Muscle of leg (tissue), 11 donors: ENCODE results near the gene FBP2. TPM values are rescaled to one million over a fixed set of nuclear protein-coding genes. Genes with fewer than 3 reads are reported as not detected.

Source experiments
- DNase-seq: peaks from one replicate; pipeline ENCODE4 v3.0.0; 2013
- H3K27ac ChIP-seq: one replicate; pipeline ENCODE4 v1.5.1; 2013; ENCODE audit warnings: mild to moderate bottlenecking, low read length, control low read depth
- H3K27me3 ChIP-seq: one replicate; pipeline ENCODE4 v1.6.1; 2013; ENCODE audit warnings: low read length; ENCODE audit not compliant: control insufficient read depth, insufficient read depth
- H3K36me3 ChIP-seq: one replicate; pipeline ENCODE4 v1.6.1; 2013; ENCODE audit warnings: low read length; ENCODE audit not compliant: control insufficient read depth, insufficient read depth
- H3K4me1 ChIP-seq: one replicate; pipeline ENCODE4 v1.6.1; 2013; ENCODE audit warnings: low read length; ENCODE audit not compliant: control insufficient read depth, insufficient read depth
- H3K4me3 ChIP-seq: one replicate; pipeline ENCODE4 v1.5.1; 2013; ENCODE audit warnings: low read length, control low read depth
- H3K9me3 ChIP-seq: replicated peaks from 2 replicates; pipeline ENCODE4 v1.6.1; 2013; ENCODE audit warnings: low read depth, low read length; ENCODE audit not compliant: control insufficient read depth
- WGBS: methylation state at CpG from one replicate; pipeline ENCODE4 v1.1.5; 2013; ENCODE audit warnings: missing lambda C conversion rate; ENCODE audit not compliant: insufficient coverage; 5-methylcytosine and 5-hydroxymethylcytosine counted together
- polyA plus RNA-seq, 8 donors: library from polyadenylated mRNA; unstranded; fragments of 120-200 nt; gene quantifications; one replicate each; pipeline versions ENCODE4 v1.2.1 to v1.2.3, GENCODE V29; 2013; ENCODE audit warnings: inconsistent platforms in 1 of 8, low replicate concordance in 1 of 8; ENCODE audit not compliant: insufficient read length in 8 of 8, insufficient read depth in 1 of 8
- total RNA-seq: library from RNA; stranded (reverse); fragments of 120-200 nt; gene quantifications from one replicate; pipeline ENCODE4 v1.2.4, GENCODE V29; 2013

Gene FBP2
- total and polyA plus RNA-seq, 9 donors: 35.3 to 105 (median 76.5) TPM

DNA sequence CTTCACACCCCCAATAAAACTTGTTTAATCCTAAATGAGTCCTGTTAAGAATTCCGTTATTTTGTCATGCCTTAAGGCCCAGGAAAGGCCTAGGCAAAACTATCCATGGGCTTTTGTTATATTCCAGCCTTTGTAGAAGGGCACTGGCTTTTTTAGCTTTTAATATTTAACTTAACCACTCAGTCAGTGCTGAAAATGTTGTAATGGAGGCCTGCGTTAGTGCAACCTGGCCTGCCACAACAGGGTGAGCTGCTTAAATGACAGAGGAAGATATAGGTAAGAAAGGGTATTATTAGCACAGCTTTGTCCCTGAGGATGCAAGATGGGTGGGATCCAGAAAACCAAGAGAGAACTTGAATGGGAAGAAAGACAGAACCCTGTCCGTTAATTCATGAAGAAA lies 78.9 kb downstream of the FBP2 start:
- H3K4me3 ChIP-seq: no peak overlapping the region
- no peaks in the 10 kb centered on the region for H3K27me3 ChIP-seq
- H3K4me1 ChIP-seq: no peaks in the 10 kb centered on the region
- no peak for DNase-seq
- no peaks in the 10 kb centered on the region for H3K9me3 ChIP-seq
- WGBS: 95% methylated on average over 2 of the region's 3 CpGs
- H3K36me3 ChIP-seq: no peaks in the 10 kb centered on the region
- H3K27ac ChIP-seq: no peak overlapping the region

DNA sequence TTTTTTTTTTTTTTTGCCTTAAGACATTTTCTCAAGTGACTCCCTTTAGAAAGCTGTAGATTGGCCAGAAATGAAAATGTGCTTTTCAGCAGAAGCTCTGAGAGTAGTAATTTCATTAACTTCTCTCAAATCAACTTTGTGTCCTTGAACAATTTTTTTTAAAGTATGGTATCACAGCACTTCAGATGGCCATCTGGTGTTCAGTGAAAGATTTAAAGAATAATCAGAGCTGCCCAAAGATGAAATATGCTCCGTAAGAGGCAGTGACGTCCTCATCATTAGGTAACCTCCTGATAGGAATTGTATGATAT lies 81.7 kb downstream of the FBP2 start:
- Histone ChIP-seq H3K27me3 (no peaks in the 10 kb centered on the region), H3K4me1 (no peaks in the 10 kb centered on the region), H3K9me3 (no peaks in the 10 kb centered on the region), H3K4me3 (no peak overlapping the region), H3K36me3 (no peaks in the 10 kb centered on the region), H3K27ac (no peak overlapping the region)
- DNase-seq: no peak
- 75% methylated on average over 1 of the region's 2 CpGs for WGBS

DNA sequence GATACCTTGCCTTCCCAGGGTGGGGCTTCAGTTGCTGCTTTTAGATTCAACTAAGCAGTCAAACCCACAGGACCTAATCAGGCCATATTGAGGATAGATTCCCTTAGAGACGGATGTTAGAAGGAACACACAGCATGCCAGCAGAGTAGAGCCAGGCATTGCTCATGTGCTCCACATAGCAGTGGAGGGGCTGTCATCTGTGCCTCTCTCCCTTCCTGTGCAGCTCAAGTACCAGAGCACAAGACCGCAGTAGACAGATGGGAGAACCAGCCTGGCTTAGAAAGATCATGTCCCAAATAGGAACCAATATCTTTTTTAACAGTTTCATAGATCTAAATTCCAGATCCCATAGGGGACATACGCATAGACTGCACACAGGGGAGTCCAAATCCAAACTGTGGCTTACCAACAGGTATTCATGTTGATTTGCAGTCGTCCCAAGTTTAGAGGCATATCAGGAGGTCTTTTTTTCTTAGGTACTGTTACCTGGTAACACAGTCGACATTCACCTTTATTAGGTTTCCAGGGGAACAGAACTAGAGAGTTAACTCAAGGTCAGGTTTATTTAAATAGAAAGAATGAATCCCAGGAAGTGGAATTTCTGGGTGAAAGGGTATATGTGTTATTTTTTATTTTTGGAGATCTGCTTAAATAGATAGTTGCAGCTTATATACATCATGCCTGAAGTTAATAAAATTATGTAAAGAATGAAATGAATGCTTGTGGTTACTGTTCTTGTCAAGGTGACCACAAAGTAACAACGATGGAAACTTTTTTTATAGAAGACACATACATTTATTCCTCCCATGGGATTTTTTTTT lies 82.3 kb downstream of the FBP2 start:
- H3K9me3 ChIP-seq: no peaks in the 10 kb centered on the region
- H3K27ac ChIP-seq: no peak overlapping the region
- H3K4me3 ChIP-seq: no peak overlapping the region
- H3K36me3 ChIP-seq: no peaks in the 10 kb centered on the region
- DNase-seq: no peak
- no peaks in the 10 kb centered on the region for H3K27me3 ChIP-seq
- WGBS: 82% methylated on average over 1 of the region's 6 CpGs
- H3K4me1 ChIP-seq: no peaks in the 10 kb centered on the region

Other genes with a start within 250 kb of the FBP2 start
- gene PCAT7, start 38.7 kb downstream of the FBP2 start, total RNA-seq: 0.13 TPM
- 10 to 100 TPM in 2 of 8 donors, 1 to 10 TPM in 6; 1.8 to 12.0 (median 5.3) TPM for gene PCAT7, start 38.7 kb downstream of the FBP2 start, polyA plus RNA-seq
- 0.53 TPM for gene FBP1, start 45.7 kb upstream of the FBP2 start, total RNA-seq
- gene FBP1, start 45.7 kb upstream of the FBP2 start, polyA plus RNA-seq: 10 to 100 TPM in 1 of 8 donors, 1 to 10 TPM in 2, under 1 TPM in 5; 0.51 to 10.4 (median 0.84) TPM
- gene AOPEP, start 132.9 kb upstream of the FBP2 start, total RNA-seq: 52.3 TPM
- 10 to 100 TPM; 35.0 to 48.9 (median 41.5) TPM for gene AOPEP, start 132.9 kb upstream of the FBP2 start, polyA plus RNA-seq